HG02885 (cell line): ENCODE measurements around the gene REELD1.

Experiments
- ATAC-seq: cut with Tn5 transposase; IDR thresholded peaks from one replicate; pipeline ENCODE4 v1.9.1; 2021; ENCODE audit warnings: mild to moderate bottlenecking; ENCODE audit not compliant: unreplicated experiment, poor library complexity

REELD1 gene

GRCh38 chr4:146222313-146222712 lies 8.0 kb downstream of the REELD1 start:
- ATAC-seq = no peak

- no peak for ATAC-seq
Observed at GRCh38 chr4:146224326-146224966, 10.1 kb downstream of the REELD1 start.

- ATAC-seq = no peak
Observed at GRCh38 chr4:146229406-146229805, 15.1 kb downstream of the REELD1 start.

- ATAC-seq = no peak
Observed at GRCh38 chr4:146232131-146232722, 17.9 kb downstream of the REELD1 start.

GRCh38 chr4:146235654-146236177 lies 21.4 kb downstream of the REELD1 start:
- no peak for ATAC-seq

- no peak for ATAC-seq
Observed at GRCh38 chr4:146236216-146236615, 21.9 kb downstream of the REELD1 start.

GRCh38 chr4:146237092-146237491 lies 22.8 kb downstream of the REELD1 start:
- no peak for ATAC-seq

GRCh38 chr4:146238107-146238506 lies 23.8 kb downstream of the REELD1 start:
- no peak for ATAC-seq

GRCh38 chr4:146243141-146243882 lies 29.0 kb downstream of the REELD1 start:
- peak; percentile 89 for ATAC-seq

GRCh38 chr4:146243883-146244277 lies 29.5 kb downstream of the REELD1 start:
- no peak for ATAC-seq

- no peak for ATAC-seq
Observed at GRCh38 chr4:146244496-146244895, 30.2 kb downstream of the REELD1 start.

- no peak for ATAC-seq
Observed at GRCh38 chr4:146245246-146245645, 30.9 kb downstream of the REELD1 start.

- ATAC-seq = no peak
Observed at GRCh38 chr4:146245850-146246249, 31.5 kb downstream of the REELD1 start.

GRCh38 chr4:146246381-146246780 lies 32.0 kb downstream of the REELD1 start:
- ATAC-seq = no peak

GRCh38 chr4:146247356-146247755 lies 33.0 kb downstream of the REELD1 start:
- ATAC-seq = no peak

GRCh38 chr4:146252969-146253611 lies 38.8 kb downstream of the REELD1 start:
- no peak for ATAC-seq

GRCh38 chr4:146255463-146255862 lies 41.1 kb downstream of the REELD1 start:
- no peak for ATAC-seq

GRCh38 chr4:146255874-146256273 lies 41.5 kb downstream of the REELD1 start:
- no peak for ATAC-seq

GRCh38 chr4:146256328-146256727 lies 42.0 kb downstream of the REELD1 start:
- ATAC-seq = no peak

- ATAC-seq = no peak
Observed at GRCh38 chr4:146257511-146257910, 43.2 kb downstream of the REELD1 start.

GRCh38 chr4:146260521-146260920 lies 46.2 kb downstream of the REELD1 start:
- ATAC-seq = no peak
